Mucosa of descending colon (tissue), 3 donors: ENCODE measurements around the gene FER. TPM values are rescaled to one million over a fixed set of nuclear protein-coding genes. Genes with fewer than 3 reads are reported as not detected.

Source experiments
- ATAC-seq: fragments of 200-7000 bp; cut with Tn5 transposase; one replicate; pipeline ENCODE4 v1.9.1; 2020; ENCODE audit warnings: mild to moderate bottlenecking, moderate library complexity
- DNase-seq, 3 donors: peaks; one replicate each; pipeline ENCODE4 v3.0.0-alpha.2; 2020
- H3K36me3 ChIP-seq: fragments of 200-600 bp; one replicate; pipeline ENCODE4 v1.8.0; 2021; ENCODE audit warnings: low read depth, mild to moderate bottlenecking
- H3K4me1 ChIP-seq: fragments of 200-600 bp; one replicate; pipeline ENCODE4 v1.8.0; 2021; ENCODE audit warnings: low read depth, mild to moderate bottlenecking
- H3K4me3 ChIP-seq: fragments of 200-600 bp; one replicate; pipeline ENCODE4 v1.8.0; 2021; ENCODE audit warnings: mild to moderate bottlenecking
- H3K9me3 ChIP-seq: fragments of 200-600 bp; one replicate; pipeline ENCODE4 v1.8.0; 2021; ENCODE audit warnings: mild to moderate bottlenecking
- intact Hi-C, 2 donors: fragments of 100-400 bp; cut with DNase I in 1 of 2; cut with micrococcal nuclease in 1 of 2; formaldehyde crosslinking; loops; one replicate each; pipeline versions ENCODE4 v1.11.0 to v1.11.1; 2022; cut with DNase I, micrococcal nuclease
- total RNA-seq, 3 donors: library from RNA; stranded (reverse); fragmentation: NEBNext Ultra II Directional in 2 of 3; extraction: Animal tissue kit (Norgen Biotek cat#: 25700) in 2 of 3; gene quantifications; one replicate each; pipeline versions ENCODE4 v1.2.1 to v1.2.4, GENCODE V29; 2021 to 2023
- TF ChIP-seq, protein P1 (sequence below): fragments of 200-600 bp; IDR thresholded peaks from one replicate; pipeline ENCODE4 v1.8.0; 2022; ENCODE audit warnings: antibody characterized with exemption, mild to moderate bottlenecking
- donor health status: DM: no; HTN: no; CAD: no; lungs with moderate emphysema.
- donor health status: DM: no; HTN: no; CAD: no.
- donor health status: DM: no; HTN: yes; CAD: no.

Gene FER
- total RNA-seq, 3 donors from 2014 or later, result 12.8 to 44.0 (median 13.6) TPM

DNA sequence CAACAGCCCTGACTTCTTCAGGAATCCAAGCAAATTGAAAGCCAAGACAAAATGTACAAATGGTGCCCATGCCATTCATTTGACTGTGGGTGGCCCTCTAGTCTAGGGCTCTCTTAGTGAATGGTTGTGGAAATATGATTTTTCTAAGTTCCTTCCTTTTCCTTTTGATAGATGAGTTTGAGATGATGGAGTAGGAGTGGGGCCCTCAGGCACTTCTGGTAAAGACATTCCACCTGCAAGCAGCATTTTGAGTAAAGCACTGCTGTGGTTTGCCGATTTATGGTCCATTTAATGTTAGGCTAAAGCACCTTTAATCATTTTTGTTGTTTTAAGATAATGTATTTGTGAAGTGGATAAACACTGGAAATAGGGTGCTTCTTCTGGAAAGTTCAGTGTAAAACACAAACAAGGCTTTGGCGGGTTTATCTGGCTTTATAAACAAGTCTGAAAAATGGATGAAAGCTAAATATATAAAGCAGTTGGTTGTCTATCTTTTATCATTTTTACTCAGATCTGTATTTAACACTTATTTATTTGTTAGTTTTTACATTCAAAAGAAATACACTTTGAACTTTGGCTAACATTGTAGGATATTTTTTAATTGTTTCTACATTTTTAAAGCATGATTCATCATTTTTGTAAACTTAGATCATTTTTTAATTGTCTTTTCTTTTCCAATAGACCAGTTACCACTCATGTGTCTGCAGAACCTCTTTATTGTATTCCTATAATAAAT lies 448.6 kb downstream of the FER start:
- intact Hi-C loops, result no loop called here
- no peak for ATAC-seq
- peaks cover 14% of the 10 kb centered on the region for H3K4me1 ChIP-seq
- H3K9me3 ChIP-seq, result no peaks in the 10 kb centered on the region
- H3K36me3 ChIP-seq, result no peaks in the 10 kb centered on the region
- no peak overlapping the region for H3K4me3 ChIP-seq
- no peak for DNase-seq
- TF ChIP-seq, protein P1, sequence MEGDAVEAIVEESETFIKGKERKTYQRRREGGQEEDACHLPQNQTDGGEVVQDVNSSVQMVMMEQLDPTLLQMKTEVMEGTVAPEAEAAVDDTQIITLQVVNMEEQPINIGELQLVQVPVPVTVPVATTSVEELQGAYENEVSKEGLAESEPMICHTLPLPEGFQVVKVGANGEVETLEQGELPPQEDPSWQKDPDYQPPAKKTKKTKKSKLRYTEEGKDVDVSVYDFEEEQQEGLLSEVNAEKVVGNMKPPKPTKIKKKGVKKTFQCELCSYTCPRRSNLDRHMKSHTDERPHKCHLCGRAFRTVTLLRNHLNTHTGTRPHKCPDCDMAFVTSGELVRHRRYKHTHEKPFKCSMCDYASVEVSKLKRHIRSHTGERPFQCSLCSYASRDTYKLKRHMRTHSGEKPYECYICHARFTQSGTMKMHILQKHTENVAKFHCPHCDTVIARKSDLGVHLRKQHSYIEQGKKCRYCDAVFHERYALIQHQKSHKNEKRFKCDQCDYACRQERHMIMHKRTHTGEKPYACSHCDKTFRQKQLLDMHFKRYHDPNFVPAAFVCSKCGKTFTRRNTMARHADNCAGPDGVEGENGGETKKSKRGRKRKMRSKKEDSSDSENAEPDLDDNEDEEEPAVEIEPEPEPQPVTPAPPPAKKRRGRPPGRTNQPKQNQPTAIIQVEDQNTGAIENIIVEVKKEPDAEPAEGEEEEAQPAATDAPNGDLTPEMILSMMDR, result no peak

DNA sequence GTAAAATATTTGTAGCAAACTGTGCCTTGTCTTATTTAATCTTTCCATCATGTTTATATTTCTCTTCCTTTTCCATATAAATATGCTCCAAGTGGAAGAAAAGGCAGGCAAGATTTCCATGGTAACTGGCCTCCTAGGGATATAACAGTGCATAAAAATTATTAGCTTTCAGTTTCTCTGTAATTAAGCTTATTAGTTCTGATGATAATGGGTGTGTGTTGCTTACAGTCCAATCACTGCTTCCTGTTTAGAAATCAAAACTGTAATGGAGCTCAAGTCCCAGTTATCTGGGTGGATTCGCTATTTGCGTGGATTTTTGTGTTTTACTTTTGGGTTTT lies 449.1 kb downstream of the FER start:
- H3K4me3 ChIP-seq, result no peak overlapping the region
- no peak for ATAC-seq
- no peak for DNase-seq
- peaks cover 14% of the 10 kb centered on the region for H3K4me1 ChIP-seq
- intact Hi-C loops, result no loop called here
- no peaks in the 10 kb centered on the region for H3K9me3 ChIP-seq
- no peaks in the 10 kb centered on the region for H3K36me3 ChIP-seq
- TF ChIP-seq, protein P1, result no peak

DNA sequence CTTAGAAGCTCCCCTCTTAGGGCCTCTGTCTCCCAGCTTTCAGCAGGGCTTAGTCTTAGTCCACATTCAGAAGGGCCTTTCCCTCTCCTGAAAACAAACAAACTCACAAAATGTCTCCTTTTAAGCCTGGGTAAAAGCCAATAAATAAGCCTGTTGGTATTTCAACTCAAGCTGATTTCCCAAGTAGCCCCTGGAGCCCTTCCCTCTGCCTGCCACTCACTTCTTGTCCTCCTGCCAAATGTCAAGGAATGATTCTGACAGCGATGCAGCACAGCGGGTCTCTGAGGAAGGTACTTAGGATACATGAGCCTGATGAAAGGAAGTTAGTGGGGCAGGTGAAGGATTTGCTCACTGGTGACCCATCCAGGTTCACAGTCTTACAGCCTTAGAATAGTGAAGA lies 451.6 kb downstream of the FER start:
- ATAC-seq, result no peak
- Histone ChIP-seq H3K4me1 (peaks cover 4% of the 10 kb centered on the region), H3K4me3 (no peak overlapping the region), H3K9me3 (no peaks in the 10 kb centered on the region), H3K36me3 (no peaks in the 10 kb centered on the region)
- intact Hi-C loops, result no loop called here
- DNase-seq, result no peak
- TF ChIP-seq, protein P1, result no peak

DNA sequence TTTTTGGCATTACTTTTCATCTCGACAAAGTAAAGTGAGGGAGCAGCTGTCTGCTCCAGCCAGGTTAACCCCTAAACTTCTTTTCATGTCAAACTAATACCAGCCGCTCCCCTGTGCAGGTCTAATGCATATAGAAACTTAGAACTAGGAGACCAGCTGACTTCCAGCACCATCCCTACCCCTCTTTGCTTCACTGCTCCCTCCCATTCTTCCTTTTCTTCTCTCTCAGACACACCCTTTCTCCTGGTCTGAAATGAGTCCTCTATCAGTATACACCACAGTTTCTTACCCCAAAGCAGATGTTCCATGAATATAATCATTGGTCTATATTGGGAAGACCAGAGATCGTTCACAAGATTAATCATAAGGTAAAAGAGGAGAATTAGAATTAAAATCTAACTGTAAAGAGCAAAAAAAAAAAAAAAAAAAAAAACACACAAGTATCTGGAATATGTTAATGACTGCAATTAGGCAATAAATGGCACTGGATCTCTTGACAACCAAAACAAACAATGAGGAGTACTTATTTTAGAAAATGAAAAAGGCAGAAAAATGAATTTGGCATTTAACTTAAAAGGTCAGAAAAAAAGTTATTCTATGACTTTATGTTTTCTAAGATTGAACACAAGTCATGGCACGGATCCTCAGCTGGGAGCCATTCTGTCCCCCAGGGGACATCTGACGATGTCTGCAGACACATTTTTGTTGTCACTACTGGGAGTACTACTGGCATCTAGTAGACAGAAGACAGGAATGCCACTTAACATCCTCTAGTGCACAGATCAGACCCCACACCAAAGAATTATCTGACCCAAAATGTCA lies 452.3 kb downstream of the FER start:
- Histone ChIP-seq H3K36me3 (no peaks in the 10 kb centered on the region), H3K4me3 (no peak overlapping the region), H3K9me3 (no peaks in the 10 kb centered on the region), H3K4me1 (no peaks in the 10 kb centered on the region)
- ATAC-seq, result no peak
- no peak for DNase-seq
- intact Hi-C loops, result no loop called here
- TF ChIP-seq, protein P1, result no peak

DNA sequence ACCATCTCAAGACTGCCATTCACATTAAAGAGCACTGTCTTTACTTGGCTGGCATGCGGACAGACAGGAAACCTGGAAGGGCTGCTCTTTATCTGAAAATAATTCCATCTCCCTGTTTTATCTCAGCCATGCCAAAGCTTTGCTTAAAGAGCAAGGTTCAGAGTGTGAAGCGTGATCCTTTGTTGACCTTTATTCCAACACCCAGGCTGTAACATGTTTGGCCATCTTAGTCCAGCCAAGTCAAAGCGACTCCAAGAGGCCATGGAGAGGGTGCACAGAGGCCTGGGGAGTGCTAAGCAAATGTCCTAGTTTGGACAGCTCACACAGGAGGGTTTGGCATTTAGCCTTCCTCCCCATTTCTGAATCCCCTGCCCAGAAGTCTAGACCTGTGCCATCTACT lies 467.3 kb downstream of the FER start:
- ATAC-seq (no peak), DNase-seq (no peak)
- intact Hi-C loops, result no loop called here
- Histone ChIP-seq H3K4me1 (no peaks in the 10 kb centered on the region), H3K36me3 (no peaks in the 10 kb centered on the region), H3K9me3 (no peaks in the 10 kb centered on the region), H3K4me3 (no peak overlapping the region)
- TF ChIP-seq, protein P1, result no peak
